ENCODE results near the gene RPSA.

The RPSA gene

GRCh38 chr3:39460677-39461076 is 54.2 kb downstream of the RPSA start:
- DNase-seq: no peak
